ENCODE data around the gene AMPD3.

Gene AMPD3

DNA sequence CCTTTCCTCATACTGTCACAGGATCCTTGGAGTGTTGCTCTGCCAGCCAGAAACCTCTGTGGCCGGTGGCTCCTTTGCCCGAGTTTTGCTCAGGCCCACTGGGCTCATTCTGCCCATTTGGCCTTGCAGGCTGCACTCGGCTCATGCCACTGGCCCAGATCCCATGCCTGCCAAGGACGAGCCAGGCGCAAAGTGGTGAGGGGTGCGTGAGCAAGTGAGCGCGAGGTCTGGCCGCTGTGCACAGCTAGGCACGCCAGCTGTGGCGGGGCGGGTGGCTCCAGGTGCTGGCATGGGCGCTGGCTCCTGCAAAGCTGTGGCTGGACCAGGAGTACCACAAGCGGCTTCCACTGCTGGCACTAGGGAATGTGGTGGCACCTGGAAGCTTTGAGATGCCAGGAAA is 88.7 kb downstream of the AMPD3 start:
- DNase-seq = no peak

- DNase-seq = no peak
Measured at GRCh38 chr11:10544491-10545465, 89.7 kb downstream of the AMPD3 start.

GRCh38 chr11:10550503-10551289 is 95.6 kb downstream of the AMPD3 start:
- no peak for DNase-seq

- DNase-seq = no peak
Measured at GRCh38 chr11:10551290-10551592, 96.2 kb downstream of the AMPD3 start.

GRCh38 chr11:10551845-10552352 is 96.8 kb downstream of the AMPD3 start:
- DNase-seq = no peak

GRCh38 chr11:10556590-10556989 is 101.5 kb downstream of the AMPD3 start:
- DNase-seq = no peak

Measured in activated CD4-positive, alpha-beta T cell treated with anti-CD3 and anti-CD28 coated beads, Interleukin-2, amount 50 U/mL, for 4 hours (primary cell).